Left forelimb (tissue), 1 donor: ENCODE data around the gene DALRD3.
A peak's percentile ranks its signal among the peaks of the same experiment; 100 is the strongest.
"Not testable (repeated sequence)": the region's sequence is repeated elsewhere in the genome, so short reads cannot be mapped to it uniquely, and the experiment has no call there.

ENCODE experiments used
- DNase-seq: peaks from one replicate; pipeline ENCODE4 v3.0.0-alpha.2; 2018; ENCODE audit warnings: low spot score

Gene DALRD3

GRCh38 chr3:49021213-49021812 lies 2.9 kb upstream of the DALRD3 start:
- DNase-seq = peak; percentile 99

GRCh38 chr3:49020330-49021212 lies 2.2 kb upstream of the DALRD3 start:
- no peak for DNase-seq

GRCh38 chr3:49019941-49020329 lies 1.6 kb upstream of the DALRD3 start:
- no peak for DNase-seq

- DNase-seq = no peak
Observed at GRCh38 chr3:49018707-49019006, 277 bp upstream of the DALRD3 start.

- no peak for DNase-seq
Observed at GRCh38 chr3:49017229-49017970, 980 bp downstream of the DALRD3 start.

GRCh38 chr3:49016414-49017228 lies 1.8 kb downstream of the DALRD3 start:
- DNase-seq = no peak

GRCh38 chr3:49015765-49016164 lies 2.6 kb downstream of the DALRD3 start:
- no peak for DNase-seq

- no peak for DNase-seq
Observed at GRCh38 chr3:49015072-49015471, 3.3 kb downstream of the DALRD3 start.

GRCh38 chr3:49013738-49014660 lies 4.4 kb downstream of the DALRD3 start:
- DNase-seq = no peak

- no peak for DNase-seq
Observed at GRCh38 chr3:49013113-49013737, 5.2 kb downstream of the DALRD3 start.

GRCh38 chr3:49012441-49013017 lies 5.9 kb downstream of the DALRD3 start:
- DNase-seq = no peak

GRCh38 chr3:49009396-49009795 lies 9.0 kb downstream of the DALRD3 start:
- DNase-seq = no peak

GRCh38 chr3:49008627-49009026 lies 9.8 kb downstream of the DALRD3 start:
- DNase-seq = not testable (repeated sequence)

- DNase-seq = peak; percentile 91
Observed at GRCh38 chr3:49007771-49008528, 10.4 kb downstream of the DALRD3 start.

- peak; percentile 94 for DNase-seq
Observed at GRCh38 chr3:49007068-49007770, 11.2 kb downstream of the DALRD3 start, which contains the start of gene WDR6. WDR6 (plus strand) TSS chr3:49007391; CDS start chr3:49007432, 41 bp downstream.

- peak; percentile 79 for DNase-seq
Observed at GRCh38 chr3:49006408-49007067, 11.8 kb downstream of the DALRD3 start.

GRCh38 chr3:49005998-49006397 lies 12.4 kb downstream of the DALRD3 start:
- DNase-seq = no peak

- no peak for DNase-seq
Observed at GRCh38 chr3:49005303-49005680, 13.1 kb downstream of the DALRD3 start.
